DND-41 (cell line): ENCODE results near the gene TNIP2.

Experiments used
- ATAC-seq: fragments of 200-7000 bp; cut with Tn5 transposase; 3 replicates; pipeline ENCODE4 v1.9.1; 2021; ENCODE audit warnings: low read depth; ENCODE audit not compliant: insufficient read depth
- DNase-seq: peaks from one replicate; pipeline ENCODE4 v3.0.0-alpha.2; 2020
- H2AFZ ChIP-seq: 2 replicates; pipeline ENCODE4 v1.6.0; 2012; ENCODE audit warnings: low read depth, low read length
- H3K27ac ChIP-seq: 2 replicates; pipeline ENCODE4 v1.5.1; 2012; ENCODE audit warnings: low read length, inconsistent platforms
- H3K27me3 ChIP-seq: fragments of 200-600 bp; sonication (generic); 2 replicates; pipeline ENCODE4 v1.6.0; 2012; ENCODE audit warnings: low read length, mild to moderate bottlenecking, inconsistent platforms; ENCODE audit not compliant: insufficient read depth, poor library complexity
- H3K36me3 ChIP-seq: 2 replicates; pipeline ENCODE4 v1.5.1; 2012; ENCODE audit warnings: low read length, inconsistent platforms; ENCODE audit not compliant: insufficient read depth
- H3K4me1 ChIP-seq: 2 replicates; pipeline ENCODE4 v1.5.1; 2012; ENCODE audit warnings: mild to moderate bottlenecking, low read length; ENCODE audit not compliant: insufficient read depth
- H3K4me2 ChIP-seq: 2 replicates; pipeline ENCODE4 v1.6.0; 2012; ENCODE audit warnings: mild to moderate bottlenecking, moderate library complexity, low read length, inconsistent platforms; ENCODE audit not compliant: insufficient read depth
- H3K4me3 ChIP-seq, 2 experiments: fragments of 200-600 bp in 1 of 2; shearing (Covaris generic) in 1 of 2; 2 replicates each; pipeline ENCODE4 v1.5.1; 2012 to 2016; ENCODE audit warnings: inconsistent platforms in 2 of 2, low read length in 2 of 2, mild to moderate bottlenecking in 2 of 2, low read depth in 1 of 2, moderate library complexity in 1 of 2
- H3K79me2 ChIP-seq: 2 replicates; pipeline ENCODE4 v1.6.0; 2012; ENCODE audit warnings: low read length, inconsistent platforms; ENCODE audit not compliant: insufficient read depth
- H3K9ac ChIP-seq: 2 replicates; pipeline ENCODE4 v1.6.0; 2012; ENCODE audit warnings: low read depth, mild to moderate bottlenecking, inconsistent platforms, low read length, moderate library complexity
- H3K9me3 ChIP-seq: 2 replicates; pipeline ENCODE4 v1.5.1; 2012; ENCODE audit warnings: low read length, moderate library complexity, mild to moderate bottlenecking, inconsistent platforms; ENCODE audit not compliant: insufficient read depth, severe bottlenecking
- H4K20me1 ChIP-seq: 2 replicates; pipeline ENCODE4 v1.6.0; 2012; ENCODE audit warnings: low read length; ENCODE audit not compliant: insufficient read depth
- EZH2 ChIP-seq: IDR thresholded peaks from 3 replicates; pipeline ENCODE4 v1.6.1; 2012; ENCODE audit warnings: borderline replicate concordance, low read depth, mild to moderate bottlenecking, moderate library complexity, low read length, inconsistent platforms; ENCODE audit not compliant: severe bottlenecking
- TF ChIP-seq, protein P1 (sequence below): IDR thresholded peaks from 2 replicates; pipeline ENCODE4 v1.5.1; 2012; ENCODE audit warnings: borderline replicate concordance, low read length, moderate library complexity, mild to moderate bottlenecking; ENCODE audit not compliant: poor library complexity, severe bottlenecking; ENCODE audit errors: extremely low read depth

TNIP2 gene

DNA sequence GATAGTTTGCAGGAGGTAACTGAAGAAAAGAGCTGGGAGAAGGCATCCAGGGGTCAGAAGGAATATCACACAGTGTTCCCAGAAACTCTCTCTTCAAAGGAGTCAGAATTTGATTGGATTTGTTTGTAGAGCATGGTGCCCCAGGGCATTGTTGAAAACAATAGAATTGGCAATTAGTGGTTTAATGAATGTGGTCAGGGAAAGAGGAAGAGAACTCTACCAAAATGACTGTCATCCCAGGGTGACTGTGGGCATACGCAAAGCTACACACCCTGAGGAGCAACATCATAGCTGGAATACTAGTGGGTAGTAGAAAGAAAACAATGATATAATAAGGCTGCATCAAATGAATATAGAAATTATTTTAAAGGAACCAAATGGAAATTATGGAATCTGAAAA, 21.5 kb downstream of the TNIP2 start:
- Histone ChIP-seq H2AFZ (no peak overlapping the region), H3K27me3 (no peaks in the 10 kb centered on the region), H4K20me1 (no peaks in the 10 kb centered on the region), H3K27ac (no peak overlapping the region), H3K4me3 (no peak overlapping the region), H3K4me2 (no peak overlapping the region), H3K9me3 (peaks cover 4% of the 10 kb centered on the region), H3K9ac (no peak overlapping the region), H3K36me3 (peaks cover 37% of the 10 kb centered on the region), H3K79me2 (no peaks in the 10 kb centered on the region), H3K4me1 (no peaks in the 10 kb centered on the region)
- ATAC-seq (no peak), DNase-seq (no peak)
- TF ChIP-seq, protein P1, sequence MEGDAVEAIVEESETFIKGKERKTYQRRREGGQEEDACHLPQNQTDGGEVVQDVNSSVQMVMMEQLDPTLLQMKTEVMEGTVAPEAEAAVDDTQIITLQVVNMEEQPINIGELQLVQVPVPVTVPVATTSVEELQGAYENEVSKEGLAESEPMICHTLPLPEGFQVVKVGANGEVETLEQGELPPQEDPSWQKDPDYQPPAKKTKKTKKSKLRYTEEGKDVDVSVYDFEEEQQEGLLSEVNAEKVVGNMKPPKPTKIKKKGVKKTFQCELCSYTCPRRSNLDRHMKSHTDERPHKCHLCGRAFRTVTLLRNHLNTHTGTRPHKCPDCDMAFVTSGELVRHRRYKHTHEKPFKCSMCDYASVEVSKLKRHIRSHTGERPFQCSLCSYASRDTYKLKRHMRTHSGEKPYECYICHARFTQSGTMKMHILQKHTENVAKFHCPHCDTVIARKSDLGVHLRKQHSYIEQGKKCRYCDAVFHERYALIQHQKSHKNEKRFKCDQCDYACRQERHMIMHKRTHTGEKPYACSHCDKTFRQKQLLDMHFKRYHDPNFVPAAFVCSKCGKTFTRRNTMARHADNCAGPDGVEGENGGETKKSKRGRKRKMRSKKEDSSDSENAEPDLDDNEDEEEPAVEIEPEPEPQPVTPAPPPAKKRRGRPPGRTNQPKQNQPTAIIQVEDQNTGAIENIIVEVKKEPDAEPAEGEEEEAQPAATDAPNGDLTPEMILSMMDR = no peak
- no peak for TF ChIP-seq EZH2

DNA sequence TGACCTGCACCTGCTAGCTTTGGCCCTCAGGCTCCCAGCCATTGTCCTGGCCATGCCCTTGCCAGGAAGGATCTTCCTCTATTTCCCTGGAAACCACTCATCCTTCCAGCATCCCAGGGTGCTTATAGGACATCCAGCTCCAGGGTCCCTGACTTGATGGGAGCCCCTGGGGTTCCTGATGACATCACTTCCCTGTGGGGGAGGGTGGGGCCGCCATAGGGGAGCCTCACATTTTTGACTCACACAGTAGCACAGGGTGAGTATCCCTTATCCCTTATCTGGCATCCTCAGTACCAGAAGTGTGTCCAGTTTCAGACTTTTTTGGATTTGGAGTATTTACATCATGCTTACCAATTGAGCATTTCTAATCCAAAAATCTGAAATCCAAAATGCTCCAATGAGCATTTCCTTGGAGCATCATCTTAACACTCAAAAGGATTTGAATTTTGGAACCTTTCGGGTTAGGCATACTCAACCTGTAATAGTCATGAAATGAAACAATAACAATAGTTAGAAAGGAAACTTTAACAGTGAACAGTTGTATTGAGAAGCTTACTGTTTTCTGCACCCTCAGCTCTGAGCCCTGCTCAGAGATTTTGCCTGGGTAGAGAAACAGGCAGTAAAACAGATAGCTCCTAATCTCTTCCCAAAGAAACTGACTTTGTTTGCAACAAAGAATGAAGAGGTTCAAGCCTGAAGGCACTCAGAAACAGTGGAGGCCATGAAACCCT, 22.1 kb downstream of the TNIP2 start:
- Histone ChIP-seq H4K20me1 (0 out of 2 replicates have a peak, but pooled peaks cover 3% of the 10 kb centered on the region), H3K4me3 (no peak overlapping the region), H2AFZ (no peak overlapping the region), H3K27me3 (no peaks in the 10 kb centered on the region), H3K4me1 (no peaks in the 10 kb centered on the region), H3K4me2 (no peak overlapping the region), H3K9me3 (peaks cover 4% of the 10 kb centered on the region), H3K36me3 (peaks cover 43% of the 10 kb centered on the region), H3K27ac (no peak overlapping the region), H3K9ac (no peak overlapping the region), H3K79me2 (no peaks in the 10 kb centered on the region)
- ATAC-seq (no peak), DNase-seq (no peak)
- no peak for TF ChIP-seq EZH2
- TF ChIP-seq, protein P1 = no peak

DNA sequence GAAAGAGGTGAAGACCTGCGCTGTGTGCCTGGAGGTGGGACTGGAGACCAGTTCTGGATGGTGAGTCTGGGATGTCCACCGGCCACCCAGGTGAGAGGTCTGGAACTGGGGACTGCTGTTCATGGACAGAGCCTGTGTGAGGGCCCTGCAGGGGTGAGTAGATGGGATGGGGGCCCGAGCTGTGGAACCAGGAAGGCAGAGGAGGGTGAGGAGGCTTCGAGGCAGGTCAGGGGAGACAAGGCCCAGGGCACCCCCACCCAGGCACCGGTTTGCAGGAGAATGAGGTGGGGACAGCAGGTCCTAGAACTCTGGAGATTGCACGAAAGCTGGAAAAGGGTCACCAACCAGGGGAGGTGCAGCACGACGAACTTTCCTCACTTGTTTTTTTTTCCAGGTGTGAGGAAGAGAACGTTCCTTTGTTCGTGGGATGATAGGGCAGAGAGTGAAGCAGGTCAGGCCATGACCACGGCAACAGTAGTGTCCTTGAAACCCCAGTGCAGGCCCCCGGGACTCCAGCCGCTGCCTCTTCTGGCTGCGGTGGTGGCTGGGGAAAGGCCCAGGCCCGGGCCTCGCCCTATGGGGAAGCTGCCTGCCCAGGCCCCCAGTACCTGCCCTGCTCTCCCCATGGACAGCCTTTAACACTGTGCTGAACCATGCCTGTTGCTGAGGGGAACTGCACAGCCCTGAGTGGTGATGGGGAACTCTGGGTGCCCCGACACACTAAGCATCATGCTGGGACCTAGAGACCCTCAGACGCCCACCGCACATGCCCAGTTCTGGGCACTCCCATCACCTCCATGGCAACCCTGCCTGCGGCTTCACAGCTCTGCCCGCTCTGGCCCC, 22.9 kb downstream of the TNIP2 start:
- Histone ChIP-seq H3K4me2 (no peak overlapping the region), H4K20me1 (0 out of 2 replicates have a peak, but pooled peaks cover 5% of the 10 kb centered on the region), H3K79me2 (no peaks in the 10 kb centered on the region), H3K36me3 (peaks cover 45% of the 10 kb centered on the region), H3K9me3 (peaks cover 4% of the 10 kb centered on the region), H2AFZ (no peak overlapping the region), H3K27me3 (no peaks in the 10 kb centered on the region), H3K4me3 (no peak overlapping the region), H3K27ac (no peak overlapping the region), H3K4me1 (no peaks in the 10 kb centered on the region), H3K9ac (no peak overlapping the region)
- DNase-seq (no peak), ATAC-seq (peak; percentile 17; the same call in 1 of the 3 replicates)
- TF ChIP-seq EZH2 = no peak
- TF ChIP-seq, protein P1 = no peak
